CD1c-positive myeloid dendritic cell (primary cell): Measurements from ENCODE around the gene C1QTNF2.
A peak's percentile ranks its signal among the peaks of the same experiment; 100 is the strongest.

ENCODE experiments used
- DNase-seq: peaks from one replicate; pipeline ENCODE4 v3.0.0-alpha.2; 2016; ENCODE audit errors: extremely low spot score

Gene C1QTNF2, protein sequence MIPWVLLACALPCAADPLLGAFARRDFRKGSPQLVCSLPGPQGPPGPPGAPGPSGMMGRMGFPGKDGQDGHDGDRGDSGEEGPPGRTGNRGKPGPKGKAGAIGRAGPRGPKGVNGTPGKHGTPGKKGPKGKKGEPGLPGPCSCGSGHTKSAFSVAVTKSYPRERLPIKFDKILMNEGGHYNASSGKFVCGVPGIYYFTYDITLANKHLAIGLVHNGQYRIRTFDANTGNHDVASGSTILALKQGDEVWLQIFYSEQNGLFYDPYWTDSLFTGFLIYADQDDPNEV

DNA sequence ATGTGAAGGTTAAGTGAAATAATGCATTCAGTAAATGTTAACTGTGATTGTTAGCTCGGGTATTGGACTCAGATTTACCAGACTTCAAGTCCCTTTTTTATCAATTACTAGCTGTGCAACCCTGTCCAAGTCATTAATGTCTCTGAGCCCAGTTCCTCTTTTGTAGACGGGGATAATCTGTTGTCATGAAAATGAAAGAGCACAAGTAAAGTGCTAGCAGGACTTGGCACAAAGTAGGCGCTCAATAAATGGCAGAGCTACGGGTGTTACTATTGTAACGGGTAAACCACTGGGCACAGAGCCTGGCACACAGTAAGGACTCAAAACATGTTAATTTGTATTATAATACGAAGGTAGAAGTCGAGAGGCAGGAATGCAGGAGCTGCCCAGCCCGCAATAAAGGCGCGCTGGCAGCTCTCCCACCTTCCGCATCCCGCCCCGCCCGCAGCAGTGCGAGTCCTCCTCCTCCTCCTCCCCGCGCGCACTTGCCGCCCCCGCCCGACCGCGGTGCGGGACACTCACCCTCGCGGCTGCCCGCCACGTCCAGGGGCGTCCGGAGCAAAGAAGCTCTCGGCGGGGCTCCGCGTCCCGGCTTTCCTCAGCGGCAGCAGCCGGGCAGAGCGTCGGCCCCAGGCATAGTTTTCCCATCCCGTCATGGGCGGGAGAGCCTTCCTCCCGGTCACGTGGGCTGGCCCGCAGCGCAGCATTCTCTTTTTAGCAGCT is at the start of gene C1QTNF2:
Gene C1QTNF2, minus strand, starts transcription at position 637 of the 723 bp plus-strand sequence. CDS start 15,615 bp downstream, outside the sequence.
- DNase-seq, result peak; percentile 37

DNA sequence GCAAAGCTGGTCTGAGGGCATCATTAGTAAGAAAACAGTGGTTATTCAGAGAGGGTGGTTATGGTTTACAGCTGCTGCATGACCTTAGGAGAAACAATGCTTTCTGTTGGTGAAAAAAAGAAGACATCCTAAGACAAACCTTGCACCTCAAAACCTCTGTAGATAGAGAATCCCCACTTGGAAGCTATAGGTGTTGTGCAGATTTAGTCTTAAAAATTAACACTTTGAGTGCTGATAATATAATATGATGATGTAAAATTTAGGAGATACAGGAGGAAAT is 49.8 kb upstream of the C1QTNF2 start:
- DNase-seq, result no peak

DNA sequence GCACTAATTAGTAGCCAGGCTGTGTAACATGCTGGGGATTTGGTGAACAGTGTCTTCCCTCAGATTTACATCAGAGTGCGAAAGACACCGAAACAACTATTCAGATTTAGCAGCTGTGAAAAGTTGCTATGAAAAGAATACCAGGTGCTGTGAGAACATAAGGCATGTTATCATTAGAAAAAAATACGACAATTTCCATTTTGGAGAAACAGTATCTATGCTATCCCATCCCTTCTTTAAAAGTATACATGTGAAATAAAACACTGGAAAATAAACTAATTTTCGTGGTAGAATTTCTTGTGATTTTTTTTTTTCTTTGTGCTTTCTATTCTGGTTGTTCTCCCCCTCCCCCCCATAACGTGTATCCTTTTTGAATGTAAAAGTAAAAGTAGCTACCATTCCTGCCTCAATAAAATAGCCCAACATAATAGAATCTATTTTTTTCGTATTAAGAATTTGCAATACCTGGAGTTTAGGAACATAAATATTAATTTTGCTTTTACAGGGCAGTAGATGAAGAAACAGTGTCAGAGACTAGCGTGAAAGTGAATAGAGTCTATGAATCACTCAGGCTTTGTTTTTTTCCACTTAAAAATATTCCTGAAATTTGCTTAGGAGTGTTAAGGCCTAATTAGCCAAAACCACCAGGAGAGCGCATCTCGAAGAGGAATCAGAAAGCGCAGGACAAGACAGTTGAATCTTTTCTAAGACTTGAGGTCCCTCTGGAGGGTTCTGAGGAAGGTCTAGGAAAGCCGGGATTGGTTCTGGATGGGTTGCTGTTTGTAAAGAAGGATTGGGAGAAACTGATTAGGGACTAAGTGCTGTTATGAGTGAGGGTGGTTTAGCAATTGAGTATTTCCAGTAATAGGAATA is 49.3 kb upstream of the C1QTNF2 start:
- no peak for DNase-seq

DNA sequence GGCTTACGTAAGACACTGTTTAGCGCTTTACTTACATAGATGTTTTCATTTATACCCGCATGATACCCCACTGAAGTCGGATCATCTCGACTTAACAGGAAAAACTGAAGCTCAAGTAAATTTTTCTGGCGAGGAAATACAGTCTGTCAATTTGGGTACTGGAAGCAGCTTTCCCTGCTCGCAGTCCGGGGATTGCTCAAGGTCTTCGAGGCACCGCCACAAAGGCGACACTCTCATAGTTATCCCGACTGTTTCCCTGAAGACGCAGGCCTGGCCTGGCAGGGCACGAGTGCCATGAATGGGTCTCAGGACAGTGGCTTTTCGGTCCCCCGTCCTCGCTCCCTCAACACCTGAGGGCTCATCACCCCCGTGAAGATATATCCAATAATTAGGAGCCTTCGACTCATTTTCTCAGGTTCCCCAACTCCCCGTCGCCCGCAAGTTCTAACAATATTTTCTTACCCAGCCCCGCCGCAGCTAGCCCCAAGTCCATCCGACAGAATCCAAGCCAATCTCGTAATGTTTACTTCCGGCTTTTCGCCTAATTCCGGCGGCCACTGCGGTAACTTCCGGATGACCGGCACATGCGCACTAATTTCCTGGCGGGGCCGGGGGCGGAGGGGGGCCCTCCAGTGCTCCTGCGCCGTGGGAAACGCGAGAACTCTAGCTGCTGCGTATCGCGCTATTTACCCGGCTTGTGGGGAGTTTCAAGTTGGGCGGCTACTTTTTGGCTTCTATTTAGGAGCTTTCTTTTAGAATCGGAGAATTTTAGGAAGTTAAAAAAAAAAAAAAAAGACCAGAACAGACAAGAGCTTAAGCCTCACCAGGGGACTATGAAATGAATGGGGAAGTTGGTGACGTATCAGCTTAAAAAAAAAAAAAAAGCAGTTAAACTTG is 48.4 kb upstream of the C1QTNF2 start, which contains the start of gene SLU7:
Gene SLU7, minus strand, starts transcription at position 521 of the 897 bp plus-strand sequence. CDS start 3,787 bp downstream, outside the sequence.
- DNase-seq, result peak; percentile 98

DNA sequence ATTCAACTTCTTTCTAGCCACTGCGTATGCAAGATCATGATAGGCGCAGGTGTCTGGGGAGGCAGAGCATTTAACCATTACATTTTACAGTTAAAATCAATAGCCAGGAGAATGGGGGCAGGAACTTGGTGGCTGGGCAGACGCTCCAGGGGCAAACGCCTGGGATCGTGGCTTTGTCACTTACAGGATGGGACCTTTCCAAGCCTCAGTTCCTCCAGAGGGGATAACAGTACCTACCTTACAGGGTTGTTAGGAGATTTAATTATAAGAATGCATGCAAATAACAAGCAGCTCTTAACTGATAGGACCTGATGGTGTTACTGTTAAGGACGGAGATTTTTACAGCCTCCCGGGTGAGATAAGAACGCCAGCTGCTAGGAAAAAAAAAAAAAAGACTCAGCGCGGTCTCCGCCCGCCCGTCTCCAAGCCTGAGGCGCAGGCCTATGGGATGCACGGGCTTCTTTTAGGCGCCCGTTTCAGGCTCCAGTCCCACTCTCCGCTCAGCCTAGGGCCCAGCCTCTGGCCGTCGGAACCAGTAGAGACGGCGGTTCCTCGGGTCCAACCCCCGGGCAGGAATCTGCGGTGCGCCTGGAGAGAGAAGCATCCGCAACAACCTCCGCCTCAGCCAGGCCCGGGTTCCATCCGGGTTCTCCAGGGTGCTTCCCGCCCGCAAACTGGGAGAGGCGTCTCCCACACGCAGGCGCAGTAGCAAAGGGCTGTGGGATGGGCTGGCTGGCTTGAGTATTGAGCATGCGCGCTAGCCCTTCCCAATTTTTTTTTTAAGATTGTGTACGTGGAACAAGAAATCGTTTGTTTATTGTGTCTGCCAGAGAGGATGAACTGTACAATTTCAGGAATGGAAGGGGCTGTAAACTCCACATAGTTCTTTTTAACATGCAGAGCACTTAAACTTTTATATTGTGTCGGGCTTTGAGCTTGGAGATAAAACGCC is 29.3 kb upstream of the C1QTNF2 start, which contains the start of gene FAM200C:
Gene FAM200C, minus strand, starts transcription at position 653 of the 952 bp plus-strand sequence. CDS start 4,564 bp downstream, outside the sequence.
- DNase-seq, result peak; percentile 93

DNA sequence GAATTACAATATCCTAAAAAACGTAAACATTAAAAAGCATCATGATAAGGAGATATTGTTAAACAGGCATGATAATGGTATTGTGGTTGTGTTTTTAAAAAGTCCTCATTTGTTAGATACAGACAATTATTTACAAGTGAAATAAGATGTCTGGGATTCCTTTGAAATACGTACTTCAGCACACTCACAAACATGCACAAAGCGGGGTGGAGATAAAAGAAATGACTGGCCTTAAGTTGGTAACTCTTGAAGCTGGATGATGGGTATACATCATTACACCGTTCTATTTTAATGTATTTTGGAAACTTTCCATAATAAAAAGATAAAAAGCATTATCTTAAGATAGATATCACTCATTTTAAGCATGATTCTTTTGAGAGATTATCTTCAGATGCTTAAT is 28.4 kb upstream of the C1QTNF2 start:
- no peak for DNase-seq

DNA sequence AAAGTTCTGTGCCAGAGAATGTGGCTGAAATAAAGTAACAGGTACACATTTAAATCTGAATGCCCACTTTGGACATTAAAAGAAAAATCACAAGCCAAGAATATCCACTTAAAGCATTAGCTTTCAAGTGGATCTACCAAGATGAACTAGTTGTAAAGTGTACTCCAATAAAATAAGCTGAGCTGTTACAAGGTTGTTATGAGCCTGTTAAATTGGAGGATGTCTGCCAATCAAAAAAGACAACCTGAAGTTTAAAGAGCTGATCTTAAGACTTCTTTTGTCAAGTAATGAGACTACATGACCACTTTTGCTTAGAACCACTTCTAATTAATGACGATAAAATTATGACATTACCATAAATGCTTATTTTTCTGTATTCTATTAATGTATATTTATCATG is 27.1 kb upstream of the C1QTNF2 start:
- DNase-seq, result no peak

DNA sequence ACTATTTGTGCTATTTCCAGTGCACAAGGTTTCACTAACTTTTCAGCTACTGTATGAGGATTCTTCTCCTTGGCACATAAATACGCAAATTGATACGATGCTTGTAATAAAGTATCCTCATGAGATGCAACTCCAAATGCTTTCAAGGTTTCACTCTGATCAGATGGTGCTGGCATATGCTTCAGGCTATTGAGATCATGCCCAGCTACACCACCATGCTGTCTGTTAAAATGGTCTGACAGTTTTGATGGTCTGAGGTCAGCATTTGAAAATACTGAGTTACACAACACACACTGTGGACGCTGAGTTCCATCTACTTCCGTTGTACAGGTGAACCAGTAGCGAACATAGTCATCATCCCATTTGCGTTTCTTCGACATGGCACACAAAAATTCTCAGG is 24.7 kb upstream of the C1QTNF2 start:
- no peak for DNase-seq

DNA sequence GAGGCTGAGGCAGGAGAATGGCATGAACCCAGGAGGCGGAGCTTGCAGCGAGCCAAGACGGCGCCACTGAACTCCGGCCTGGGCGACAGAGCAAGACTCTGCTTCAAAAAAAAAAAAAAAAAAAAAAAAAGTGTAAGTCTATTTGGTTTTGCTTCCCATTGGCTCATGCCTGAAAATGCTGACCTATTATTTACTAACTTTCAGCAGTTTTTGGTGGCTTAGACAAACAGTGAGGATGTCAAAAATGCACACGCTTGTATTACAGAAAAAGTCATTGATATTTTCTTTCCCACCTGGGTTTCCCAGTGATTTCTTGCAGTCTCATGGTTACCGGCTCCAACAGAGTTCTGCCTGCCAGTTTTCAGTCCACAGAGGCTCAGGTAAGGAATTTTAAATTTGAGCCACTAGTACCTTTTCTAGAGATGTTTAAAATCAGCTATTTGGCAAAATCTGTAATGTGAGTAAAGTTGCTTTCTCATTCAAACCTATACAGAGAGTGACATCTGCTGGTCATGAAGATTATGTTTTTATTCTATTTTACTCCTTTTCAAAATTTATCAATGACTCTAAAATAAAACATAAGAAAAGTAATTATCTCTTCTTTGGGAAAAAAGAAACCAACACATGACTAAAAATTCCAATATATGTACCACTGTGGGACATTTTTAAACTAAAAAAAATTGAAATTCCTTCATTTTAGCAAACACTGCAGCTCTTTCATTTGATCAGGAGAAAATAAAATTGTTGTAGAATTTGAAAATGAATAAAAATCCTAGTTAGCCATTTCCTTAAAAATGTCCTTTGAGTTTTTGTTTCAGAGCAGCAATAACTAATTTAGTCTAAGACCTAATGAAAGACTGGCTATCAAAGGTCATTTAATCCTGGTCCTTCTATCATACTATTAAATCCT is 20.6 kb upstream of the C1QTNF2 start:
- DNase-seq, result peak; percentile 38

DNA sequence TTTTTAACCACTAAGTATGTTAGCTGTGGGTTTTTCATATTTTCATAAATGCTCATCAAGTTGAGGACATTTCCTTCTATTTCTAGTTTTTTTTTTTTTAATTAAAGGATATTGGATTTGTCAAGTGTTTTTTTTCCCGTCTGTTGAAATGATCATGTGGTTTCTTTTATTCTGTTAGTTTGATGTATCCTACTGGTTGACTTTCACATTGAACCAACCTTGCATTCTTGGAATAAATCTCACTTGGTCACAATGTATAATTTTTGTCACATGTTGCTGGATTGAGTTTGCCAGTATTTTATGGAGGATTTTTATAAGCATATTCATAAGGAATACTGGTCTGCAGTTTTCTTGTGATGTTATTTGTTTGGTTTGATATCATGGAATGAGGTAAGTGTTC is 17.0 kb upstream of the C1QTNF2 start:
- no peak for DNase-seq

DNA sequence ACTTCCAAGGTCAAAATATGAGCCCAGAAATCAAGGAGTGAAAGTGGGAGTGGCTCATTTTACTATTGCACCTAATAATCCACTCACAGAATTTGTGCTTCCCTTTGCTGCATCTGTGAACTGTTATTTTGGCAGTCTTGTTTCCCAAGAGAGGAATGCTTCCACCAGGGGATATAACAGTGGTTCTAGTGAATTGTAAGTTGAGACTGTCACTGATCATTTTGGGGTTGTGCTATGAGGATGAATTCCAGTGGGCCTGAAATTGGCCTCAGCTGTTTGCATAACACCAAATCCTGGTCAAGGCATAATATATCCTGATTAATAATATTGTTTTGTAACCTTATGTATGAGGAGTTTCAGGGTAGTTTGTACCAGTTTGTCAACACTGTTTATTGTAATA is 15.1 kb upstream of the C1QTNF2 start:
- no peak for DNase-seq

DNA sequence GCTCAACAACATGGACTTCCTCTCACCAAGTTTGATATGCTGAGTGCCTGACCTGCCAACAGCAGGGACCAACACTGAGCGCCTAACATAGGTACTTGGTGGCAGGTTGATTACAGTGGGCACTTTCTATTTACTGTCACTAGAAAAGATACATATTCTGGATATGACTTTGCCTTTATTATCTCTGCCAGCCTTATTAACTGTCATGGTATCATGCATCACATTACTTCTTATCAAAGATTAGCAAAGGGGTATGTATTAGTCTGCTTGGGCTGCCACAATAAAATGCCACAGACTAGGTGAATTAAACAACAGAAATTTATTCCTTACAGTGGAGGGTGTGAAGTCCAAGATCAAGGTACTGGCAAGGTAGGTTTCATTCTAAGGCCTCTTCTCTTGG is 14.3 kb upstream of the C1QTNF2 start:
- DNase-seq, result no peak

DNA sequence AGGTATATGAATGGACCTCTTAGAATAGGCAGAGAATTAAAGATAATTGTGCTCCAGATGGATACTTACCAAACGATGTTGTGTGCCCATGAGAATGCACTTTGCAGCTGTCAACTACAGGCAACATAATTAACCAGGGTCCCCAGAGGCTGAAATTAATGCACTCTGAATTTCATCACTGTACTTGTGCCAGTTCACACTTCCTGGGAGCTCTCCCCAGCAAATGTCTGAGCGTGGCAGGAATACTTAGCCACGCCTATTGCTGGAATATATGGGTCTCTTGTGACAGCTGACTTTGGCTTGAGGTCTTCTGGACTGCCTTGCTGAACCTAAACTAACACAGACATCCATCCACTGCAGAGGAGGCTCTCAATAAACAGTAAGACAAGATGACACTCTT is 11.9 kb upstream of the C1QTNF2 start:
- DNase-seq, result no peak

DNA sequence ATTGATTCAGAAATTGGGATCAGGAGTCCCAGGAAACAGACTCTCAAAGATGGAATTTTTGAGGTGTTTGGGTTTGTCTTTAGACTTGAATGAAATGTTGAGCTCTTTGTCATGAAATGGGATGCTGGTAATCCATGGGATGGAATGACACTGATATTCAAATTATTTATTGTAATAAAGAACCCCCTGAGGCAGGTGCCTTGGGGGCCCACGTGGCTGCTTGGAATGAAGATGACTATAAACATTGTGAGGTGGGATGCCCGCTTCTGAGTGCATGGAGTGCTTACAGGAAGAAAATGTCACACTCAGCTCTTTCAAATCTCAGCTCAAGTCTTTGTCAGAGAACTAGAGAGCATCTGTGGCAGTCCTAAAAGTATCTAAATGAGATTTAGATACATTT is 9.6 kb upstream of the C1QTNF2 start:
- DNase-seq, result no peak

DNA sequence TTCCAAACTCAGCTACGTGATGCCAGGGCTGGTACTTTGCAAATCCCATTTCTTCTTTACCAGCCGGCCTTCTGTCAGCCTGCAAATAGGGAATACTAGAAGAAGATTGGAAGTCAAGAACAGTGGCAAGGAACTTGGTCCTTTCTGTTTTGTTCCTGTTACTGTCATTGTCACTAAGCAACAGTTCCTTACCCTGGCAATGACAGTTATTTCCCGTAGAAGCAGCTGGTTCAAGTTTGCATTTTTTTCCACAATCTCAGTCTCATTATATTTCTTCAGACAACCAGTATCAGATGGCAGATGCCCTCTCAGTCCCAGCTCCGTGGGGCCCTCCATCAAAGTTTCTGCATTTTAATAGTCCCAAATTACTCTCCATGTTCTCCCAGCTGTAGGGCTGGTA is 9.1 kb upstream of the C1QTNF2 start:
- no peak for DNase-seq

DNA sequence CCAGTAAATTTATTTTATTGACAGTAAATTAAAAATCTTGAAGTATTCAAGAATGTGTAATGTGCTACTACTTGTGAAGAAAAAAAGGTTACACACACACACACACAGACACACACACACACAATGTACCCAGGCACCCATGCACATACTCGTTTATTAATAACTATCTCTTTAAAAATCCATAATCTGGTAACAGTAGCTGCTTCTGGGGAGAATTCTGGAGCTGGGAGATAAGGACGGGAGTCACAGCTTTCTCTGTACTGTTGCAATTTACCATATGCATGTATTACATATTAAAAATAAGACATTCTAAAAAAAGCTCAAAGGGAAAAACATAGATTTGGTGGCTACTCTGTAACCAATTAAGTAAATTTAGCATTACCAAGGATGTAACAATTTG is 7.9 kb upstream of the C1QTNF2 start:
- no peak for DNase-seq

DNA sequence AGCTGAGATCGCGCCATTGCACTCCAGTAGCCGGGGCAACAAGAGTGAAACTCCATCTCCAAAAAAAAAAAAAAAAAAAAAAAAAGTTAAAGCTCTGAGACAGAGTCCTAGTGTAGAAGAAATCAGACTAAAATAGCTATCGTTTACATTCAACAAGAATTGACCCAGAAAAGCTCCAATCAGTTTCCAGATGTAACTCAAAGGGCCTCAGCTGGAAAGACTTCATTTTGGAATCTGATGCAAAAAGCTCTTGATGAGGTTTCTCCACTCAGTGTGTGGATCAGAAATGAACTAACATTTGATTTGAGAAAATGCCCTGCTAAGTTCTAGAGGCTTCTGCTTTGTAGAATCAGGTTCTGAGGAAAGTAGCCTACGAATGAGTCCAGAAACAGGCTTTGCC is 7.2 kb upstream of the C1QTNF2 start:
- DNase-seq, result no peak

DNA sequence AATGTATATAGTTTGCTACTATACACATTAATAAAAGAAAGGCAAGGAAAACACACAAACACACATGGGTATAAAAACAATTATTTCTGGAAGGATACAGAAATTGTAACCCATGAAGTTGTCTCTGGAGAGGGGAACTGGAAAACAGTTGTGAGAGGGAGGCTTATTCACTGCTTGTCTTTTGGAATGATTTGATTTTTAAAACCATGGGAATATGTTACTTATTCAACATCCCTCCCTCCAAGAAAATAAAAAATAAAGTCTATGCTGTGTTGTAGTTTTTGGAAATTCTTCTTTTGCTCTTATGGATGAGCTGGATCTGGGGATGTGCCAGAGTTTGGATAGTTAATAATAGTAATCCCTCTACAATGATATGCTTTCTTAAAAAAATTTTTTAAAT is 6.0 kb upstream of the C1QTNF2 start:
- DNase-seq, result no peak

DNA sequence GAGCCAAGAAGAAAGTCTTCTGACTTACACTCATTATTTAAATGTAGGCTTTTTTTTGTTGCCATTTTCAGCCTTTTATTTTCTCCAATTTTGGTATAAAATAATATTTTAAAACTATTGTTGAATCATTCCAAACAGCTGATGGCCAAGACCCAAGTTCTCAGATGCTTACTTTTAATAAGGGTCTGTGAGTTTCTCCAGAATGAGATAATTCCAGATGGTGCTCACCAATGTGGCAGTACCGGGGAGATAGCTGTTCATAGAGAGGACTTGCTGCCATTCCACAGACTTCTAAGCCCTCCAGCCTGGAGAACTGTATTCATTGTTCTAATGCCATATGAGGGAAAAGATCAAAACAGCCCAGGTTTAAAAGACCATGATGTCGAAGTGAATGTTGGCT is 5.3 kb upstream of the C1QTNF2 start:
- DNase-seq, result no peak
